ENCODE results near the gene RPS27.

DNA sequence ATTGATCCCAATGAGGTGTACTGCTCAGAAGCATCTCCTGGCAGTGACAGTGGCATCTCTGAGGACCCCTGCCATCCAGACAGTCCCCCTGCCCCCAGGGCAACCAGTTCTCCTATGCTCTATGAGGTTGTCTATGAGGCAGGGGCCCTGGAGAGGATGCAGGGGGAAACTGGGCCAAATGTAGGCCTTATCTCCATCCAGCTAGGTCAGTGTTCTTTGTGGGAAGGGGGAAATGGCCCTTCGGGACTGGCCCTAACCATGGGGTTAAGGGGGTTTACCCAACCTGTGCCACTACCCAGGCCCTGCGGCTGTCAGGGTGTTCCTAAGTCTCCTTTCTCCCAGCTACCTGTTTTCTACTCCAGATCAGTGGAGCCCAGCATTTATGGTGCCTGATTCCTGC lies 21.6 kb upstream of the RPS27 start:
- no peak for TF ChIP-seq POLR2A (IDR thresholded peaks at IDR 0.05)
- TF ChIP-seq, protein P1, sequence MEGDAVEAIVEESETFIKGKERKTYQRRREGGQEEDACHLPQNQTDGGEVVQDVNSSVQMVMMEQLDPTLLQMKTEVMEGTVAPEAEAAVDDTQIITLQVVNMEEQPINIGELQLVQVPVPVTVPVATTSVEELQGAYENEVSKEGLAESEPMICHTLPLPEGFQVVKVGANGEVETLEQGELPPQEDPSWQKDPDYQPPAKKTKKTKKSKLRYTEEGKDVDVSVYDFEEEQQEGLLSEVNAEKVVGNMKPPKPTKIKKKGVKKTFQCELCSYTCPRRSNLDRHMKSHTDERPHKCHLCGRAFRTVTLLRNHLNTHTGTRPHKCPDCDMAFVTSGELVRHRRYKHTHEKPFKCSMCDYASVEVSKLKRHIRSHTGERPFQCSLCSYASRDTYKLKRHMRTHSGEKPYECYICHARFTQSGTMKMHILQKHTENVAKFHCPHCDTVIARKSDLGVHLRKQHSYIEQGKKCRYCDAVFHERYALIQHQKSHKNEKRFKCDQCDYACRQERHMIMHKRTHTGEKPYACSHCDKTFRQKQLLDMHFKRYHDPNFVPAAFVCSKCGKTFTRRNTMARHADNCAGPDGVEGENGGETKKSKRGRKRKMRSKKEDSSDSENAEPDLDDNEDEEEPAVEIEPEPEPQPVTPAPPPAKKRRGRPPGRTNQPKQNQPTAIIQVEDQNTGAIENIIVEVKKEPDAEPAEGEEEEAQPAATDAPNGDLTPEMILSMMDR (IDR thresholded peaks at IDR 0.05) = no peak
